HepG2 (cell line): ENCODE data around the gene PLD2. TPM values are rescaled to one million over a fixed set of nuclear protein-coding genes. Genes with fewer than 3 reads are reported as not detected.
A peak's percentile ranks its signal among the peaks of the same experiment; 100 is the strongest.

Source experiments
- ATAC-seq: fragments of 200-7000 bp; cut with Tn5 transposase; 3 replicates; pipeline ENCODE4 v1.9.1; 2020; ENCODE audit warnings: mild to moderate bottlenecking, moderate library complexity
- BruUV-seq: library from RNA; stranded (reverse); fragments of 400-500 nt; replicated peaks from 2 replicates; lab custom pipeline; 2021; lab: Mats Ljungman, UMichigan
- CTCF ChIA-PET: fragments of 300-600 bp; formaldehyde crosslinking; extraction: SDS; loops from one replicate; lab custom pipeline; 2021; ENCODE audit warnings: low total read pairs, inconsistent platforms, low intra/inter-chr PET ratio; lab: Yijun Ruan, JAX
- POLR2A ChIA-PET: fragments of 350-600 bp; sonication (Branson Sonifier 250); formaldehyde crosslinking; loops from one replicate; lab custom pipeline; 2020; ENCODE audit warnings: antibody characterized with exemption, inconsistent platforms; lab: Yijun Ruan, JAX
- DNase-seq: peaks from one replicate; pipeline ENCODE4 v3.0.0-alpha.2; 2015; ENCODE audit warnings: low spot score
- FAIRE-seq: peaks from 3 replicates; lab custom pipeline; 2011; peaks lifted over from hg19 to GRCh38; lab: Jason Lieb, UNC
- H2AFZ ChIP-seq: one replicate; pipeline ENCODE4 v1.6.1; 2011; ENCODE audit warnings: low read length, inconsistent platforms
- H3K27ac ChIP-seq: fragments of 300-600 bp; 3 replicates; pipeline ENCODE4 v1.8.0; 2011; ENCODE audit warnings: mixed run types, mild to moderate bottlenecking, mixed read lengths, low read length, inconsistent platforms; ENCODE audit not compliant: insufficient read depth; ENCODE audit errors: extremely low read length
- H3K27me3 ChIP-seq, 2 experiments: fragments of 200-600 bp in 1 of 2; 2 replicates in 1 of 2; 3 replicates in 1 of 2; pipeline versions ENCODE4 v1.6.0 to v1.8.0; 2011; ENCODE audit warnings: low read length in 2 of 2, mild to moderate bottlenecking in 2 of 2, moderate library complexity in 2 of 2, inconsistent platforms in 1 of 2; ENCODE audit not compliant: insufficient read depth in 2 of 2, control insufficient read depth in 1 of 2
- H3K36me3 ChIP-seq, 2 experiments: fragments of 200-600 bp in 1 of 2; replicated peaks in 1 of 2; 2 replicates in 1 of 2; 3 replicates in 1 of 2; pipeline versions ENCODE4 v1.5.1 to v1.8.0; 2011; ENCODE audit warnings: low read length in 2 of 2, inconsistent platforms in 1 of 2; ENCODE audit not compliant: insufficient read depth in 2 of 2, control insufficient read depth in 1 of 2
- H3K4me1 ChIP-seq: 2 replicates; pipeline ENCODE4 v1.5.1; 2012; ENCODE audit warnings: low read length, inconsistent platforms; ENCODE audit not compliant: insufficient read depth
- H3K4me2 ChIP-seq: 2 replicates; pipeline ENCODE4 v1.6.0; 2011; ENCODE audit warnings: low read depth, low read length, inconsistent platforms
- H3K4me3 ChIP-seq, 3 experiments: fragments of 200-600 bp in 1 of 3; sonication (generic), shearing (Covaris generic) in 1 of 3; replicated peaks in 1 of 3; 2 replicates each; pipeline ENCODE4 v1.5.1; 2011 to 2016; ENCODE audit warnings: low read length in 3 of 3, inconsistent platforms in 2 of 3, low read depth in 2 of 3, mild to moderate bottlenecking in 2 of 3, control low read depth in 1 of 3, mixed read lengths in 1 of 3; ENCODE audit not compliant: insufficient read depth in 1 of 3
- H3K79me2 ChIP-seq: one replicate; pipeline ENCODE4 v1.6.1; 2011; ENCODE audit warnings: low read length, inconsistent platforms; ENCODE audit not compliant: insufficient read depth
- H3K9ac ChIP-seq: 2 replicates; pipeline ENCODE4 v1.6.0; 2011; ENCODE audit warnings: mild to moderate bottlenecking, low read depth, low read length, inconsistent platforms; ENCODE audit not compliant: insufficient read depth
- H3K9me3 ChIP-seq: 2 replicates; pipeline ENCODE4 v1.5.1; 2012; ENCODE audit warnings: mild to moderate bottlenecking, low read length
- H4K20me1 ChIP-seq: 2 replicates; pipeline ENCODE4 v1.6.0; 2011; ENCODE audit warnings: inconsistent platforms, mild to moderate bottlenecking, low read length, moderate library complexity; ENCODE audit not compliant: insufficient read depth
- FOXK1 ChIP-seq: sonication (generic); formaldehyde crosslinking; IDR thresholded peaks from 2 replicates; pipeline ENCODE4 v1.4.0; 2020; ENCODE audit warnings: low read depth, missing genetic modification reagents, borderline replicate concordance
- GABPA ChIP-seq, 2 experiments: IDR thresholded peaks; 2 replicates each; pipeline ENCODE4 v1.6.1; 2011 to 2016; ENCODE audit warnings: low read depth in 2 of 2, low read length in 1 of 2, missing biosample characterization in 1 of 2, missing genetic modification characterization in 1 of 2
- HCFC1 ChIP-seq: fragments of 150-350 bp; IDR thresholded peaks from 2 replicates; pipeline ENCODE4 v1.6.1; 2014; ENCODE audit warnings: low read depth, low read length
- KDM5A ChIP-seq: fragments of 200-600 bp; sonication (generic); IDR thresholded peaks from 2 replicates; pipeline ENCODE4 v1.7.0; 2018; ENCODE audit warnings: antibody characterized with exemption, mild to moderate bottlenecking, low read length, borderline replicate concordance
- MXI1 ChIP-seq: IDR thresholded peaks from 3 replicates; pipeline ENCODE4 v1.6.1; 2012; ENCODE audit warnings: low read depth, low read length, inconsistent platforms, borderline replicate concordance
- SKI ChIP-seq: fragments of 450-650 bp; IDR thresholded peaks from one replicate; pipeline ENCODE4 v1.6.1; 2018; ENCODE audit warnings: mild to moderate bottlenecking; ENCODE audit not compliant: partially characterized antibody
- TEF ChIP-seq: sonication (generic); formaldehyde crosslinking; IDR thresholded peaks from 2 replicates; pipeline ENCODE4 v1.5.0; 2020; ENCODE audit warnings: missing genetic modification reagents
- ZFP1 ChIP-seq: IDR thresholded peaks from 2 replicates; pipeline ENCODE4 v1.6.1; 2016
- ZMAT5 ChIP-seq: sonication (generic); formaldehyde crosslinking; IDR thresholded peaks from 2 replicates; pipeline ENCODE4 v1.5.0; 2020; ENCODE audit warnings: mild to moderate bottlenecking, low read depth, missing genetic modification reagents, borderline replicate concordance
- ZNF292 ChIP-seq: sonication (generic); formaldehyde crosslinking; IDR thresholded peaks from 2 replicates; pipeline ENCODE4 v1.8.1; 2022; ENCODE audit warnings: mild to moderate bottlenecking, low read depth, missing genetic modification reagents, borderline replicate concordance
- ZNF432 ChIP-seq: sonication (generic); formaldehyde crosslinking; IDR thresholded peaks from 2 replicates; pipeline ENCODE4 v1.5.0; 2020; ENCODE audit warnings: missing genetic modification reagents, mild to moderate bottlenecking, borderline replicate concordance
- ZNF468 ChIP-seq: sonication (generic); formaldehyde crosslinking; IDR thresholded peaks from 2 replicates; pipeline ENCODE4 v1.8.0; 2022; ENCODE audit warnings: mild to moderate bottlenecking, moderate library complexity, missing genetic modification reagents
- ZNF512 ChIP-seq: sonication (generic); formaldehyde crosslinking; IDR thresholded peaks from 2 replicates; pipeline ENCODE4 v1.4.0; 2020; ENCODE audit warnings: mild to moderate bottlenecking, missing genetic modification reagents
- ZNF589 ChIP-seq: sonication (generic); formaldehyde crosslinking; conservative IDR thresholded peaks from 2 replicates; pipeline ENCODE4 v1.8.0; 2022; ENCODE audit warnings: mild to moderate bottlenecking, moderate library complexity, missing genetic modification reagents
- ZNF709 ChIP-seq: sonication (generic); formaldehyde crosslinking; IDR thresholded peaks from 2 replicates; pipeline ENCODE4 v1.5.0; 2020; ENCODE audit warnings: mild to moderate bottlenecking, missing genetic modification reagents
- ZNF737 ChIP-seq: sonication (generic); formaldehyde crosslinking; IDR thresholded peaks from 2 replicates; pipeline ENCODE4 v1.5.0; 2020; ENCODE audit warnings: missing genetic modification reagents, mild to moderate bottlenecking, borderline replicate concordance
- WGBS: methylation state at CpG from one replicate; pipeline ENCODE4 v1.1.6; 2017; ENCODE audit warnings: low lambda C conversion rate; 5-methylcytosine and 5-hydroxymethylcytosine counted together
- in situ Hi-C: cut with HindIII; loops from 2 replicates; pipeline ENCODE4 v1.10.0; 2017; ENCODE audit warnings: low pct_unique_long_range_greater_than_20kb; ENCODE audit not compliant: extremely low pct_ligation_motif_present
- intact Hi-C: fragments of 100-400 bp; cut with micrococcal nuclease; formaldehyde crosslinking; loops from one replicate; pipeline ENCODE4 v1.10.0; 2022; ENCODE audit not compliant: unreplicated experiment
- polyA plus RNA-seq, 8 experiments: library from polyadenylated mRNA; depleted of rRNA in 3 of 8; stranded (reverse) in 7 of 8; unstranded in 1 of 8; fragments of >200 nt; fragmentation: Illumina TruSeq in 4 of 8; extraction: Trizol in 4 of 8; gene quantifications; 2 replicates each; pipeline versions ENCODE4 v1.2.1 to v1.2.3, GENCODE V29; 2011 to 2016; ENCODE audit warnings: low read depth in 4 of 8, missing spikeins in 1 of 8, mixed read lengths in 1 of 8; ENCODE audit not compliant: insufficient read depth in 1 of 8
- total RNA-seq, 5 experiments: library from RNA; depleted of rRNA; stranded (reverse); fragments of >200 nt; fragmentation: Illumina TruSeq; extraction: Trizol; gene quantifications; 2 replicates each; pipeline ENCODE4 v1.2.3, GENCODE V29; 2016; ENCODE audit warnings: low read depth in 1 of 5

The PLD2 gene
- total and polyA plus RNA-seq, 2 of the 13 experiments (the other 11 are each of a cell fraction or from before 2014, with no cell fraction given), result 13.4 to 29.7 TPM

- Histone ChIP-seq H3K9me3 (no peaks in the 10 kb centered on the region), H3K36me3 (peaks cover 5 to 8% of the 10 kb centered on the region in 2 experiments; a peak in 4 of 5 replicates), H3K79me2 (peaks cover 15% of the 10 kb centered on the region), H3K27ac (peak overlapping the region; percentile 96), H3K4me3 (no peak overlapping the region), H3K9ac (peak overlapping the region; percentile 34; the same call in 1 of the 2 replicates), H3K4me1 (peaks cover 28% of the 10 kb centered on the region), H2AFZ (no peak overlapping the region), H3K4me2 (no peak overlapping the region), H4K20me1 (no peaks in the 10 kb centered on the region), H3K27me3 (no peaks in the 10 kb centered on the region; a peak in 1 of 5 replicates)
- ATAC-seq, result no peak
- FAIRE-seq, result no peak
- WGBS, result 82% methylated on average over 6 of the region's 6 CpGs
- ChIA-PET CTCF (interaction anchor here (1.3 kb wide), 1 partner anchor 100 kb away, joined by 4 read pairs; no protein-coding TSS in a partner anchor), POLR2A (interaction anchor here (1.2 to 6.4 kb wide), 4 partner anchors 10 to 77 kb away, joined by 3 to 317 read pairs (median 64); partner anchors contain the start of genes ARRB2, PSMB6 and TM4SF5)
- intact Hi-C loops, result no loop called here
- TF ChIP-seq TEF (CRISPR knock-in tag) (no peak), ZNF512 (no peak), GABPA (IDR thresholded peaks at IDR 0.05; ENCODE audit: low read depth, low read length) (no peak), GABPA (CRISPR knock-in tag; IDR thresholded peaks at IDR 0.05; ENCODE audit: low read depth) (no peak), MXI1 (no peak), ZNF589 (CRISPR knock-in tag) (no peak), ZNF709 (no peak), ZMAT5 (CRISPR knock-in tag) (no peak), ZFP1 (no peak), ZNF737 (CRISPR knock-in tag) (no peak), ZNF432 (CRISPR knock-in tag) (no peak), SKI (no peak), ZNF292 (CRISPR knock-in tag) (no peak), HCFC1 (no peak), FOXK1 (CRISPR knock-in tag) (no peak), ZNF468 (CRISPR knock-in tag) (no peak), KDM5A (no peak)
- in situ Hi-C loops, result loop anchor here (10.0 kb wide), 1 partner anchor 52 kb away; the partner anchor contains the start of genes CXCL16, MED11 and ZMYND15
- no peak for DNase-seq
- BruUV-seq, result no TSS peak
These were observed 20.4 kb upstream of the PLD2 start for GRCh38 chr17:4786516-4786915.
